B cell (primary cell): ENCODE measurements around the gene FMN1. TPM values are rescaled to one million over a fixed set of nuclear protein-coding genes. Genes with fewer than 3 reads are reported as not detected.

Experiments
- ATAC-seq: fragments of 200-7000 bp; cut with Tn5 transposase; one replicate; pipeline ENCODE4 v1.10.0; 2021; ENCODE audit warnings: low read depth, mild to moderate bottlenecking, moderate number of reproducible peaks, moderate library complexity
- CTCF ChIA-PET: fragments of 350-600 bp; sonication (Branson Sonifier 250); formaldehyde crosslinking; loops from one replicate; lab custom pipeline; 2021; ENCODE audit warnings: antibody characterized with exemption, inconsistent platforms; lab: Charles Lee
- POLR2A ChIA-PET: fragments of 350-600 bp; sonication (Branson Sonifier 250); formaldehyde crosslinking; loops from one replicate; lab custom pipeline; 2021; ENCODE audit warnings: antibody characterized with exemption; lab: Charles Lee
- DNase-seq: peaks from one replicate; pipeline ENCODE4 v3.0.0; 2013
- H2AFZ ChIP-seq: 2 replicates; pipeline ENCODE4 v1.6.1; 2012; ENCODE audit warnings: mild to moderate bottlenecking, low read depth, low read length; ENCODE audit not compliant: insufficient read depth, poor library complexity, severe bottlenecking
- H3K27ac ChIP-seq, 2 donors: 1 replicate in 1 of 2; 2 replicates in 1 of 2; pipeline ENCODE4 v1.5.1; 2012 to 2013; ENCODE audit warnings: low read length in 2 of 2, mild to moderate bottlenecking in 2 of 2, moderate library complexity in 1 of 2
- H3K27me3 ChIP-seq, 4 experiments: fragments of 200-600 bp in 1 of 4; sonication (generic) in 1 of 4; replicated peaks in 1 of 4; 1 replicate in 2 of 4; 2 replicates in 2 of 4; pipeline versions ENCODE4 v1.6.1 to v1.7.0; 2013 to 2016; ENCODE audit warnings: low read length in 3 of 4, mild to moderate bottlenecking in 2 of 4, mixed read lengths in 1 of 4, moderate library complexity in 1 of 4; ENCODE audit not compliant: insufficient read depth in 4 of 4, control insufficient read depth in 3 of 4; ENCODE audit errors: control extremely low read depth in 1 of 4
- H3K36me3 ChIP-seq, 2 experiments: replicated peaks in 1 of 2; 1 replicate in 1 of 2; 2 replicates in 1 of 2; pipeline versions ENCODE4 v1.6.1 to v1.7.1; 2013; ENCODE audit warnings: low read length in 1 of 2; ENCODE audit not compliant: insufficient read depth in 2 of 2, control insufficient read depth in 1 of 2; ENCODE audit errors: control extremely low read depth in 1 of 2, extremely low read depth in 1 of 2
- H3K4me1 ChIP-seq, 2 donors: fragments of 200-600 bp in 1 of 2; sonication (generic) in 1 of 2; 1 replicate in 1 of 2; 2 replicates in 1 of 2; pipeline versions ENCODE4 v1.5.1 to v1.6.1; 2013 to 2017; ENCODE audit warnings: low read length in 2 of 2; ENCODE audit not compliant: control insufficient read depth in 2 of 2, insufficient read depth in 2 of 2
- H3K4me2 ChIP-seq: replicated peaks from 2 replicates; pipeline ENCODE3; 2012; ENCODE audit warnings: mild to moderate bottlenecking, low read depth, low read length; ENCODE audit not compliant: poor library complexity, severe bottlenecking
- H3K4me3 ChIP-seq, 5 experiments: fragments of 200-600 bp in 1 of 5; sonication (generic) in 1 of 5; 1 replicate in 3 of 5; 2 replicates in 2 of 5; pipeline versions ENCODE4 v1.5.1 to v1.7.0; 2011 to 2016; ENCODE audit warnings: low read length in 4 of 5, mild to moderate bottlenecking in 4 of 5, low read depth in 2 of 5, control low read depth in 1 of 5, moderate library complexity in 1 of 5; ENCODE audit not compliant: insufficient read depth in 1 of 5; ENCODE audit errors: control extremely low read depth in 1 of 5, extremely low read depth in 1 of 5
- H3K79me2 ChIP-seq: fragments of 200-600 bp; sonication (generic); one replicate; pipeline ENCODE4 v1.6.0; 2016; ENCODE audit warnings: low read length; ENCODE audit not compliant: control insufficient read depth, insufficient read depth
- H3K9ac ChIP-seq: fragments of 200-600 bp; sonication (generic); 2 replicates; pipeline ENCODE4 v1.6.1; 2017; ENCODE audit warnings: mild to moderate bottlenecking, low read length, moderate library complexity
- H3K9me3 ChIP-seq, 3 donors: one replicate each; pipeline versions ENCODE4 v1.6.1 to v1.7.1; 2013; ENCODE audit warnings: low read length in 2 of 3; ENCODE audit not compliant: control insufficient read depth in 2 of 3, insufficient read depth in 1 of 3; ENCODE audit errors: control extremely low read depth in 1 of 3
- H4K20me1 ChIP-seq: 2 replicates; pipeline ENCODE4 v1.6.0; 2012; ENCODE audit warnings: mild to moderate bottlenecking, low read length; ENCODE audit not compliant: insufficient read depth, control insufficient read depth, poor library complexity, severe bottlenecking
- H3K27ac Mint-ChIP-seq: one replicate; pipeline ENCODE4 v1.8.0; 2021; ENCODE audit warnings: mixed read lengths
- H3K27me3 Mint-ChIP-seq: one replicate; pipeline ENCODE4 v1.8.0; 2021; ENCODE audit warnings: mixed read lengths
- H3K4me1 Mint-ChIP-seq: one replicate; pipeline ENCODE4 v1.8.0; 2021; ENCODE audit warnings: mixed read lengths
- H3K4me3 Mint-ChIP-seq: one replicate; pipeline ENCODE4 v1.8.0; 2021; ENCODE audit warnings: mixed read lengths
- H3K9me3 Mint-ChIP-seq: one replicate; pipeline ENCODE4 v1.8.0; 2022; ENCODE audit warnings: mixed read lengths; ENCODE audit not compliant: insufficient read depth
- EZH2 ChIP-seq: IDR thresholded peaks from 2 replicates; pipeline ENCODE4 v1.6.1; 2012; ENCODE audit warnings: borderline replicate concordance, low read depth, mild to moderate bottlenecking, moderate library complexity, low read length; ENCODE audit not compliant: insufficient read depth, poor library complexity, severe bottlenecking
- WGBS: methylation state at CpG from one replicate; pipeline ENCODE4 v1.1.5; 2013; ENCODE audit warnings: missing lambda C conversion rate; ENCODE audit not compliant: insufficient coverage; 5-methylcytosine and 5-hydroxymethylcytosine counted together
- intact Hi-C: fragments of 100-400 bp; cut with micrococcal nuclease; formaldehyde crosslinking; loops from one replicate; pipeline ENCODE4 v1.10.0; 2022
- polyA plus RNA-seq: library from polyadenylated mRNA; depleted of rRNA; stranded (reverse); fragments of >200 nt; gene quantifications from 2 replicates; pipeline ENCODE4 v1.2.3, GENCODE V29; 2012
- total RNA-seq, 2 donors: library from RNA; stranded (reverse); fragments of 120-200 nt in 1 of 2; gene quantifications; 1 replicate in 1 of 2; 2 replicates in 1 of 2; pipeline versions ENCODE4 v1.2.3 to v1.2.4, GENCODE V29; 2013 to 2022
- TF ChIP-seq, protein P1 (sequence below): fragments of 200-600 bp; IDR thresholded peaks from one replicate; pipeline ENCODE4 v1.8.0; 2022; ENCODE audit warnings: antibody characterized with exemption, mild to moderate bottlenecking

FMN1 gene
- total and polyA plus RNA-seq, 2 donors (not counting 1 experiment from before 2014, with no cell fraction given) = 0.21 to 0.96 TPM

- CTCF ChIA-PET = interaction anchor here (1.5 kb wide), 1 partner anchor 10 kb away, joined by 3 read pairs; no protein-coding TSS in a partner anchor
Measured at GRCh38 chr15:33083232-33084081, 111.1 kb downstream of the FMN1 start.

DNA sequence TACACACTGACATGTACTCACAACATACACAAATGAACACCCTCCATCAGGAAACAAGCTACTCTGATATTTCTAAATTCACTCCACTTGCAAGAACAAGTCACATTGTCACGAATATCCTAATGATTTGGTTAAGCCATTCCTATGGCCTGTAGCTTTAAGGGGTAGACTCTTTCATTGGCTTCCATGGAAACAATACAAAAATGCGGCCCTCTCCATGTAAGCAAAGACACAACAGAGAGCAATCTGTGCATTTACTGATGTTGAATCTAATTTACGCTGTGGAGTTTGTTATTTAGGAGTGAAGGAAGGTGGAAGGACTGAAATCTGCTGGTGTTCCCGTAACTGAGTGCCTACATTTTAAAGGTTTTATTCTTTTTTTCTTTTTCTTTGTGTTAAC, 114.5 kb downstream of the FMN1 start:
- CTCF ChIA-PET = interaction anchor here (1.0 kb wide), 1 partner anchor 621 kb away, joined by 3 read pairs; no protein-coding TSS in a partner anchor
- WGBS = no CpG with 5 or more reads among the region's 4 CpGs
- intact Hi-C loops = no loop called here

More at GRCh38 chr15:33083232-33084081, 111.1 kb downstream of the FMN1 start:
- Histone ChIP-seq H4K20me1 (no peaks in the 10 kb centered on the region), H3K4me1 (no peaks in the 10 kb centered on the region), H3K27me3 (no peaks in the 10 kb centered on the region), H2AFZ (no peak overlapping the region), H3K79me2 (no peaks in the 10 kb centered on the region), H3K4me3 (no peak overlapping the region), H3K9me3 (no peaks in the 10 kb centered on the region), H3K27ac (no peak overlapping the region), H3K36me3 (no peaks in the 10 kb centered on the region), H3K9ac (no peak overlapping the region), H3K4me2 (no peak overlapping the region)
- no peaks in the 10 kb centered on the region for H3K4me1 Mint-ChIP-seq
- no peaks in the 10 kb centered on the region for H3K27me3 Mint-ChIP-seq
- POLR2A ChIA-PET = no interaction called here
- H3K9me3 Mint-ChIP-seq = no peaks in the 10 kb centered on the region
- WGBS = 100% methylated on average over 1 of the region's 6 CpGs
- no peak for DNase-seq
- H3K4me3 Mint-ChIP-seq = no peak overlapping the region
- ATAC-seq = no peak
- H3K27ac Mint-ChIP-seq = no peak overlapping the region
- intact Hi-C loops = no loop called here
- TF ChIP-seq, protein P1, sequence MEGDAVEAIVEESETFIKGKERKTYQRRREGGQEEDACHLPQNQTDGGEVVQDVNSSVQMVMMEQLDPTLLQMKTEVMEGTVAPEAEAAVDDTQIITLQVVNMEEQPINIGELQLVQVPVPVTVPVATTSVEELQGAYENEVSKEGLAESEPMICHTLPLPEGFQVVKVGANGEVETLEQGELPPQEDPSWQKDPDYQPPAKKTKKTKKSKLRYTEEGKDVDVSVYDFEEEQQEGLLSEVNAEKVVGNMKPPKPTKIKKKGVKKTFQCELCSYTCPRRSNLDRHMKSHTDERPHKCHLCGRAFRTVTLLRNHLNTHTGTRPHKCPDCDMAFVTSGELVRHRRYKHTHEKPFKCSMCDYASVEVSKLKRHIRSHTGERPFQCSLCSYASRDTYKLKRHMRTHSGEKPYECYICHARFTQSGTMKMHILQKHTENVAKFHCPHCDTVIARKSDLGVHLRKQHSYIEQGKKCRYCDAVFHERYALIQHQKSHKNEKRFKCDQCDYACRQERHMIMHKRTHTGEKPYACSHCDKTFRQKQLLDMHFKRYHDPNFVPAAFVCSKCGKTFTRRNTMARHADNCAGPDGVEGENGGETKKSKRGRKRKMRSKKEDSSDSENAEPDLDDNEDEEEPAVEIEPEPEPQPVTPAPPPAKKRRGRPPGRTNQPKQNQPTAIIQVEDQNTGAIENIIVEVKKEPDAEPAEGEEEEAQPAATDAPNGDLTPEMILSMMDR = no peak
- no peak for TF ChIP-seq EZH2

More for the DNA sequence above, 114.5 kb downstream of the FMN1 start:
- Histone ChIP-seq H3K9me3 (no peaks in the 10 kb centered on the region), H3K27me3 (peaks cover 0 to 5% (median 0%) of the 10 kb centered on the region in 4 experiments), H2AFZ (no peak overlapping the region), H3K4me3 (no peak overlapping the region), H3K4me1 (no peaks in the 10 kb centered on the region), H3K4me2 (no peak overlapping the region), H3K79me2 (no peaks in the 10 kb centered on the region), H3K27ac (no peak overlapping the region), H3K36me3 (no peaks in the 10 kb centered on the region), H4K20me1 (no peaks in the 10 kb centered on the region), H3K9ac (no peak overlapping the region)
- no peak for TF ChIP-seq EZH2
- TF ChIP-seq, protein P1 = no peak
- ATAC-seq = no peak
- H3K9me3 Mint-ChIP-seq = no peaks in the 10 kb centered on the region
- POLR2A ChIA-PET = no interaction called here
- H3K27me3 Mint-ChIP-seq = peaks cover 3% of the 10 kb centered on the region
- no peaks in the 10 kb centered on the region for H3K4me1 Mint-ChIP-seq
- no peak overlapping the region for H3K4me3 Mint-ChIP-seq
- no peak overlapping the region for H3K27ac Mint-ChIP-seq
- no peak for DNase-seq
